GM21390 (cell line): ENCODE measurements around the gene EFNA4.

ENCODE experiments used
- ATAC-seq: cut with Tn5 transposase; IDR thresholded peaks from one replicate; pipeline ENCODE4 v1.9.1; 2021; ENCODE audit not compliant: unreplicated experiment

EFNA4 gene

DNA sequence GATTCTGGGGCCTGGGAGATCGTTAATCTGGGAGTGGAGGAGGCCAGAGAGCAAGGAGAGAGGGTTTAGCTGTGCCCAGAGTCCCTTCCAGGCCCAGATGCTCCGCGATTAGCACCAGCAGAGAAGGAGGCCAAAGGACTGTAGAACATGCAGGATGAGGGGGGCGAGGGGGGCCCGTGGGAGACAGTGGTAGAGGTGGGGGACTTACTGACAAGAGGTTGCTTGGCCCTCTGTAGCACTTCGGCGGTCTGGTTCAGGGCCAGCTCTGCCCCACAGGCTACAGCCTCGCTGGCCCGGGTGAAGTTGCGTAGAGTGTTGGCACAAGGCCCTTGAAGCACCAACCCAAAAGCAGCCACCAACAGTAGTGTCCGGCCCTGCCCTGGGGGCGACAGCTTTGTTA is 30.7 kb upstream of the EFNA4 start:
- no peak for ATAC-seq

DNA sequence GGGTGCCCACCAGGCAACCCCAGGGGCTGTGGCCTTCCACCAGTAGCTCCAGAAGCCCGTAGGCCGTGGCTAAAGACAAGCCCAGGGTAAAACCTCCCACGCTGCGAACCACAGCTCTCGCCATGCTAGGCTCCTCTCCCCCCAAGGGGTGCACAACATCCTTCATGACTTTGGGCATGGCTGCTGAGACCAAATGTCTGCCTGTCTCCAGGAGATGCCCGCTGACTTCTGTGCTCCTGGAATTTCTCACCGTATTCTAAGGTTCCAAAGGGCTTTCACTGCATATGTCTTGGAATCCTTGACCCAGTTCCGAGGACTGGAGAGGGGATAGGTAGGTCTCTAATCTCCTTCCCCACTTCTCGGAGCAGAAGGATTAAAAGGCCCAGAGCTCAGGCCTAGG is 30.0 kb upstream of the EFNA4 start, which contains the start of the genes DCST1 and DCST2:
Gene DCST1 (plus strand): TSS at position 301 of the 400 bp plus-strand sequence. CDS start 213 bp downstream, outside the sequence.
Gene DCST2 (minus strand): TSS at position 258 of the 400 bp plus-strand sequence. CDS start 80 bp downstream, at position 178.
- ATAC-seq, result no peak

DNA sequence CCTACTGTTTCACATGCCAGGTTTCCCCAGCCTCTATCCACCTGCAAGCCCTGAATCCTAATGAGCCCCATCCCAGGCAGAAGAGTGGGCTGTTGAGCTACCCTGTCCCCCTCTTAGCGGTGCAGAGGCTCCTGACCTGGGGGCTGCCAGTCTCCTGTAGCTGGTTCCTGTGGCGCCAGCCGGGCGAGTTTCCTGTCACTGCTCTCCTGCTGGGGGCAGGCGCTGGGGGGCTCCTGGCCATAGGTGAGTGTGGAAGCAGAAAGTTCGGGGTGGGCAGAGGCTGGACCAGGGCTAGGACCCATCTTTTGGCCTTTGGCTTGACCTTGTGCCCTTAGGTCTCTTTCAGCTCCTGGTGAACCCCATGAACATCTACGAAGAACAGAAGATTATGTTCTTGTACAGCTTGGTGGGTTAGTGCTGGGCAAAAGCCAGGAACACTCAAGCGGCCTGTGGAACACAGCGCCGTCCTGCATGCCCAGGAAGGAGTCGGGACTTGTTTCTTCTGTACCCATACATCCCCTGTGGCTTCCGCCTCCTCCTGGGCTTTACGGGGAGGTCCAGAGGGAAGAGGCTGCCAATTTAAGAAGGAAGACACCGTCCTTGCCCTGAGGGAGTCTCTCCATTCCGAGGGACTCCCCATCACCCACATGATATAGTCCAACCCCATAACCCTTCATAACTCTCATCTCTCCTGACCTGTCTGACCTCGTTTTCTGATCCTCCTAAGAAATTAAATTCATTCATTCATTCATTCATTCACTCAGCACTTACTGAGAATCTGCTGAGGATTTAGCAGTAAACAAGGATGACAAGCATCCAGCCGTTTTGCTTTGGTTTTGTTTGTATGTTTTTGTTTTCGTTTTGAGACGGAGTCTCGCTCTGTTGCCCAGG is 29.0 kb upstream of the EFNA4 start:
- ATAC-seq, result no peak

DNA sequence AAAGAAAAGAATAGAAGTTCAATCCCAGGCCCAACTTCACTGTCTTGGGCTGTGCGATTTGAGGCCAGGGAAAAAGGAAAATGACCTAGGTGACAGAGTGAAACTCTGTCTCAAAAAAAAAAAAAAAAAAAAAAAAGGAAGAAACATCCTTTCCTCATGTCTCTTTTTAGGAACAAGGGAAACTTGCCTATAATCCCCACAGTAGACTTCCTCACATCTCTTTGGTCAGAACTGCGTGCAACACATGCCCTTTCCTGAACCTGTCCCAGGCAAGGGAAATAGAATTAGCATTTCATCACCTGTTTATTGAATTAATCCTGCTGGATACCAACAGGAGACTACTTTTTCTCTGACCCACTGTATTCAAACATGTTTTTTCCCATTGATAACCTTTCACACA is 27.6 kb upstream of the EFNA4 start:
- ATAC-seq, result no peak

DNA sequence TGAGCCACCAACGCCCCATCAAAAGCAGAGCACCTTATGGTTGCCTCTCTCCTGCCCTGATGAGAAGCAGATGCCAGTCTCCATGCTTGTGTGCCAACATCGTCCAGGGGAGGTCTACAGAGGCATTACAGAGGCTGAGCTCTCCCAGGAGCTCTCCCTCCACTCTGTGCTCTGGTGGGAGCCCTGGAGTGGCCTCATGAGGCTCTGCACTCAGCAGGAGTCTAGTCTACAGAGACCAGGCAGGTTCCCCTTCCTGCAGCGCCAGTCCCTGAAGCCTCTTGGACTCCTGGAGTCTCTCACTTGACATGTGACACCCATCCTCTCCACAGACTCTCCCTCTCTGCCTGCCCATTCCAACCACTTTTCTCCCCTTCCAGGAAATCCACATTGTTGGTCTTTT is 26.5 kb upstream of the EFNA4 start:
- no peak for ATAC-seq

DNA sequence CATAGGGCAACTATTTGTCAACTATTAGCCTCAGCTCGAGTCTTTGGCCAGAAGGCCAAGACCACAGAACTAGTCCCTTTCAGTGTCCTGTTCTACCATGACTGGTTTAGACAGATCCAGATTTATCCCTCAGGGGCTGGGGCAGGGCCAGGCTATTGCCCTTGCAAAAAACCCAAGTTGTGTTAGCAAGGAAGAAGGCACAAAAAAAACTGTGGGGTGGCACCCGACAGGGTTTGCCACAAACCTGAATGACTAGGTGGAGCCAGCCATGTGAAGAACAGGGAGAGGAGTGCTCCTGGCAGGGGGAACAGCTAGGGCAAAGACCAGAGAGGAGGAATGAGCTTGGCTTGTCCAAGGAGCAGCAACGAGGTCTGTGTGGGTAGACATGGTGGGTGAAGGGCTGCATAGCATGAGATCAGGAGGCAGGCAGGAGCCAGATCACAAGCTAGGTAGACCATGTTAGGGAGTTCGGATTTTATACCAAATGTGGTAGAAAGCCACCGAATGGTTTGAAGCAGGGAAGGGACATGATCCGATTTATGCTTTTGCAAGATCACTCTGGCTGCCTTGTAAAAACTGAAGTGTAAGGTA is 25.6 kb upstream of the EFNA4 start:
- no peak for ATAC-seq

DNA sequence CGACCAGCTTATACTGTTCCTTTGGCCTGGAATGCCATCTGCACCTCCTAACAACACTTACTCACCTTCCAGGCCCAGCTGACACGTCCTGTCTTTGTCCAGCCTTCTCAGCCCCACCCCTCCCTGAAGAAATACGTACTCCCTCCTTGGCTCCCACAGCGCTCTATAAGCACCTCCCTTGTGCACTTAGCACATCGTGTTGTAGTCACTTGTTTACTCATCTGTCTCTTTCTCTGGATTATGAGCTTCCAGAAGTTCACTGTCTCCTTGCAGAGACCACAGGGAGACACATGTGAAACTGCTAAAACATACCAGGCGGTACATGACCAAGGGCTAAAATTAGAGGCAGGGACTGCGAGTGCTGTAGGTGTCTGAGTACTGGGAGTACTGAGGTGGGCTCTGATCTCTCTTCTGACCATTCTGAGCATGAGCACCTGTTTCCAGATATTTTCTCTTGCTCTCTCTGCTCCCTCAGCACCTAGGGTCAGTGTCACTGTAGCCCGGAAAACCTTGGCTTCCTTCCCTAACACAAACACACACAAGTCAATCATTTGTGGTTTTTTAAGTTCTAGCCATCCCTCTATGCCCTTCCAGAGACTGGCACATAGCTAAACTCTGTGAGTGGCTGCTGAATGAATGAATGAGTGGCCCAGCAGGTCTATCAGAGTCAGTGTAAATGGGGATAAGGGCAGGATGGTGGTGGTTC is 24.8 kb upstream of the EFNA4 start:
- ATAC-seq, result no peak

DNA sequence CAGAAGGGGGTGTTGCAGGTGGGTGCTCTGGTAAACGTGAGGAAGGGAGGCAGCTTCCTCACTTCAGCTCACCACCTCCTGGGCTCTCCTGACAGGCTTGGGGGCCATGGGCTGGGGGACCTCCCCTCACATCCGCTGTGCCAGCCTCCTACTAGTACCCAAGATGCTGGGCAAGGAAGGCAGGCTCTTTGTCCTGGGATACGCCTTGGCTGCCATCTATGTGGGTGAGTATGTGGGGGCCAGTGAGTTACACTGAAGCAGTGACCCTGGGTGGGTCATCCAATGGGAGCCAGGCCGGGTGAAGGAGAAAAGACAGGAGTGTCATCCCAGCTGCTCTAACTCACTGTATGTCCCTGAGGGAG is 24.3 kb upstream of the EFNA4 start:
- no peak for ATAC-seq

DNA sequence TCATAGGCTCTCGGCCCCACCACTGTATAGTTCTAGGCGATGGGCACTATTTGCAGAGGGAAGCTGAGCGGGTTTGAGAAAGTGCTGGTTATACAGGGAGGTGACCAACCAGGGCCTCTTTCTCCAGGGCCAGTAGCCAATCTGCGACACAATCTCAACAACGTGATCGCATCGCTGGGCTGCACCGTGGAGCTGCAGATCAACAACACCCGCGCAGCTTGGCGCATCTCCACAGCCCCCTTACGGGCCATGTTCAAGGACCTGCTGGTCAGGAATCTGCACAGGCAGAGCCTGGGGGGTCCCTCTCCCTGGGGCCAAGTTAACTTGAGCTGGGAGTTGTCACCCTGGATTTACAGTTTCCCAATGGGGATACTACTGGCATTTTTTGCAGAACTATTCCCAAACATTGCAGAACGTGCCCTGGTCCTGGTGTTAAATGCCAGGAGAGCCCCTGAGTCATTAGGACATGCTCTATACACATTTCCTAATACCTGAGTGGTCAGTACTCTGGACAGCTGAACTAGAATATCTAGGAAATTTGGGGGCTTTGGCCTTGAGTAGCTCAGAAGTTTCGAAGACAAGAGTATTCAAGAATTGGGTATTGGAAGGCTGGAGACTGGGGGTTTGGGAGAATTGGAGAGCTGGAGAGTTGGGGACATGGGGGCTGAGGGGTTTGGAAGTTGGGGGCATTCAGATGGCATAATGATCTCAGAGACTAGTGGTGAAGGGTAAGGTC is 23.0 kb upstream of the EFNA4 start:
- no peak for ATAC-seq

DNA sequence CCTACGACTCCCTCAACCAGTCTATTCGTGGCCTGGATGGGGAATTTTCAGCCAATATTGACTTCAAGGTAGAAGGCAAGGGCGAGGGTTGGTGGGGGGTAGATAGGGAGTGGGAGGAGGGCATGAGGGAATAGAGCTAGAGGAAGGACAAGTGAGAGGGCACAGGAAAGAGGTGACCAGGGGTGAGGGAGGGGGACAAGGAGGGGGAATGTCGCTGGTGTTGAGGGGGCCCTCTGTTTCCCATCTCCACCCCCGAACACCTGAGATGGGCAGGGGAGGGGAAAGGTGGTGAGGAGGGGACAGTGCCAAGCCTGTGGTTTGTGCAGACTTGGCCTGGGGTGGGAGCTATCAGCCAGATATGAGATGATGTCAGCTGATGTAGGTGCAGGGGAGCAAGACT is 20.8 kb upstream of the EFNA4 start:
- no peak for ATAC-seq

DNA sequence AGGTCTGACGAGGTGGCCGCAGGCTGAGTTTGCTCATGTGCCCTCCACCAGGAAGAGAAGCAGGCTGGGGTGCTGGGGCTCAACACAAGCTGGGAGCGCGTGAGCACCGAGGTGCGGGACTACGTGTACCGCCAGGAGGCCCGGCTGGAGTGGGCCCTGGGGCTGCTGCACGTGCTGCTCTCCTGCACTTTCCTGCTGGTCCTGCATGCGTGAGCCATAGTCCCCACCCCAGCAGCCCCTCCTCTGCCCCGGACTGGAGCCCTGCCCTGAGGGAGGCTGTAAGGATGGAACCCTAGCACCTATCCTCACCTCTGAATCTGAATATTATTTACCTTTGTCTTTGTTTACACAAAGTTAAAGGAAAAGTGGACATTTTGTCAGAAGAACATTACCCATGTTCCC is 20.2 kb upstream of the EFNA4 start:
- ATAC-seq, result no peak

DNA sequence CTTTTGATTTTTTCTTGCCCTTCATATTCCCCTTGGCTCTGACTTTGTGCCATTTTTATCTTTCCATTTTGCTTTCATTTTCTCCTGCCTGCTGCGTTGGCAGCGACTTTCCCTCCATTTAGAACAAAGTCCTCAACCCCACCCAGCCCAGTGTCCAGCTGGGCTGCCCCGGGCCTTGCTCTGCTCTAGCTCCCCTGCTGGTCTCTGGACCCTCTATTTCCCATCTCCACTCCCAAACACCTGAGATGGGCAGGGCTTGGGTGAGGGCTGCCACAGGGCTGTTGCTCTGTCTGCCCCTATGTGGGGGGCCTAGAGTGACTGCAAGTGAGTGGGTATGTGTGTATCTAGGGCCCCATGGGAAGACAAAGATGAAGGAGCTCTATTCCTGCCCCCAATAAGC is 19.7 kb upstream of the EFNA4 start:
- no peak for ATAC-seq

DNA sequence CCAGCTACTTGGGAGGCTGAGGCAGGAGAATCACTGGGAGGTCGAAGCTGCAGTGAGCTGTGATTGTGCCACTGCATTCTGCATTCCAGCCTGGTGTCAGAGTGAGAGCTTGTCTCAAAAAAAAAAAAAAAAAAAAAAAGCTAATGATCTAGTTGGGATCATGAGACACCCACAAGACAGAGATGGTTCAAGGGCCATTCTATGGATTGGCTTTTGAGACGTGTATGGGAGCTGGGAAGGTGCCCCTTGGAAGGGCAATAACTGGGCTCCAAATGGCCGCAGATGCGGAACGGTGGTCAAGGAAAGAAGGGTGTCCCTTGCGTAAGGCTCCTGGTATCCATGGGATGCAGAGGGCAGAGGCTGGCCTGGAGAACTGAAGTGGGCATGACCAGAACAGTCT is 19.2 kb upstream of the EFNA4 start:
- no peak for ATAC-seq

DNA sequence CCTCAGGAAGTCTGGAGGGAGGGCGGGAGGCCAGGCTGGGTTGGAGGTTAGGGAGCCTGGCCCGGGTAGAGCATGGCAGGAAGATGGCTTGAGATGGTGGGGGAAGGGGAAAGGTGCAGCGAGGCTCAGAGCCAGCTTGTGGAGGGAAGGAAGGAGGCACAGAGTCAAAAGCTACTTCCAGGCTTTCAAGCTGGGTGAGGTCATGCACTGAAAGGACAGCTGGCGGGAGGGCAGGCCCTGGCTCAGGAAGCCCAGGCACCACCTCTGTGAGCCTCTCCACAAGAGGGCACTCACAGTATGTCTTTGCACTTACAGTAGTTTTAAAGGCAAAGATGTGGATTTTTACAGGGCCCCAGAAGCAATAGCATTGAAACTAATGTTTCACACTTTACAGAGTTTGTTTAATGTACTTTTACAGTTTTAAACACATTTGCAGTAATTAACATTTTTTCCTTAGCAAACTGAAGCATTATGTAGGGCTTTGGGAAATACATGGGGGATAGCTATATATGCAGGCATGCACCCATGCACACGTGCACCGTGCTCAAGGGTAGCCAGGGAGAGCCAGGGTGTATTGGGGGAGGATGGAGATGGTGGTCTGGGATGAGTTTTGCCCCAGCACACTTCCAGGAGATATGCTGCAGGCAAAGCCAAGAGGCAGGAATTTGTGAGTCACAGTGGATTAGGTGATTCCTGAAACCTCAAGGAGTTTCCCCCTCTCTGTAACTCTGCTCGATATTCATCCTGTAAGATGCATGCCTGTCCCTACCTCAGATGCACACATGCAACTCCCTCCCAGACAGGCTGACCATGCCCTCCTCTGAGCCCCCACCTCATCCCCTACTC is 18.5 kb upstream of the EFNA4 start:
- no peak for ATAC-seq

DNA sequence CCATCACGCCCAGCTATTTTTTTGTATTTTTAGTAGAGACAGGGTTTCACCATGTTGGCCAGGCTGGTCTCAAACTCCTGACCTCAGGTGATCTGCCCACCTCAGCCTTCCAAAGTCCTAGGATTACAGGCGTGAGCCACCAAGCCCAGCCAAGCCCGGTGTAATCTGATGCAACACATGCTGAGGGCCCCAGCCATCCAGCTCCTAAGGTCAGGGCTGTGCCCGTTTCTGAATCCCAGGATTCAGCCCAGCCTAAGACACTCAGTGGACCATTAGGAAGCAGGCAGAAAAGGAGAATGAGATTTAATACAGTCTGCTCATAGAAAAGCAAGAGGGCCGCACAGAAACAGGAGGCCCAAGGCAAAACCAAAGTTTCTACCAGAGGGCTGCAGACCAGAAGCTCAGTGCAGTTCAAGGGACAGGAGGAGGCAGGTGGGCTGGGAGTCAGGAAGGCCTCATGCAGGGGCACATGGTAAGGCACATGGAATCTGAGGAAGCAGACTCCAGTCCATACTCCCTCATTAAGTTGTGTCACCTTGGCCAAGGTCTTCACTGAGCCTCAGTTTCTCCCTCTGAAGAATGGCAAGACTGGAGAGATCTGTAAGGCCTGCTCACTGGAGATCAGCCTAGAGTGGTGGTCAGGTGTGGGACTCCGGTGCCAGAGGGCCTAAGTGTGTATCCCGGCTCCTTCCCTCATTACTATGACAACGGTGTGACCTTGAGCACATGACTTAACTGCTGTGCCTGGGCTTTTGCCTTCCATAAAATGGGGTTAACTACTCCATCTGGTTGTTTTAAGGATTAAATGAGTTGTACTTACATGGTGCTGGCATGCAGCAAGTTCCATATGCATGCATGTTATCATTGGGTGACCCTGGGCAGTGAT is 14.8 kb upstream of the EFNA4 start:
- no peak for ATAC-seq

DNA sequence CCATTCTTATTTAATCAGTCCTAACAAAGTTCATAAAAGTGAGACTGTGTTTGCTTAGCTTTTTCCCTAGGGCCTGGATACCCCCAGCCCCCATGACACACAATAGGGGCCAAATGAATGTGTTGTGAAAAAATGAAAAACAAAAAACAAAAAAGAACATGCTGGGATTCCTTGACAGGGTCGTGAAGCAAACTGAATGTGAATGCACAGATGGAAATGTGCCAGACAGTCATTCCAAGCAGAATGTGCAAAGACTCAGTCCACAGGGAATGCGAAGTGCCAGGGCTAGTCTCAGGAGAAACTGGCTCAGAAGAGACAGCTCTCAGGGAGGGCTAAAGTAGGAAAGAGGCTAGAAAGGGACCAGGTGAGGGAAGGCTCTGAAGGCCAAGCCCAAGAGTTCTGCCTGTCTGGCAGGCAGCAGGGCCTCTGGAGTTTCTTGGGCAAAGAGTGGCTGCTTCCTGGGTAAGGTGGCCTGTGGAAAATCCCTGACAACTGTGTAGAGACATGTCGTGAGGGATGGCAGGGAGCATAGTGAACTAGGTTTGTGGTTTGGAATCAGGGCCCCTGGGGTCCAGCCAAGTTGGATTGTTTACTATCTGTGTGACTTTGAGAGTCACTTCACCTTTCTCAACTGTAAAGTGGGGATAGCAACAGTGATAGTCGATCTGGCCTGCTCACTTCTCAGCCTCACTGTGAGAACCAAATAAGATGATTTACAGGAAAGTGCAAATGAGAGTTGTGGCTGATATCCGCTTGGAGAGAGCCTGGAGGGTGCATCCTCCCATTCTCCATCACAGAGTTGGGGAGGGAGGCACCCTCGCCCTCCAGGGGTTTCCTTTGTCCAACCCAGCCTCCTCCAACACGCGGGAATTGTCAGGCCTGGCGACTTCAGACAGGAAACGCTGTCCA is 13.6 kb upstream of the EFNA4 start:
- no peak for ATAC-seq

DNA sequence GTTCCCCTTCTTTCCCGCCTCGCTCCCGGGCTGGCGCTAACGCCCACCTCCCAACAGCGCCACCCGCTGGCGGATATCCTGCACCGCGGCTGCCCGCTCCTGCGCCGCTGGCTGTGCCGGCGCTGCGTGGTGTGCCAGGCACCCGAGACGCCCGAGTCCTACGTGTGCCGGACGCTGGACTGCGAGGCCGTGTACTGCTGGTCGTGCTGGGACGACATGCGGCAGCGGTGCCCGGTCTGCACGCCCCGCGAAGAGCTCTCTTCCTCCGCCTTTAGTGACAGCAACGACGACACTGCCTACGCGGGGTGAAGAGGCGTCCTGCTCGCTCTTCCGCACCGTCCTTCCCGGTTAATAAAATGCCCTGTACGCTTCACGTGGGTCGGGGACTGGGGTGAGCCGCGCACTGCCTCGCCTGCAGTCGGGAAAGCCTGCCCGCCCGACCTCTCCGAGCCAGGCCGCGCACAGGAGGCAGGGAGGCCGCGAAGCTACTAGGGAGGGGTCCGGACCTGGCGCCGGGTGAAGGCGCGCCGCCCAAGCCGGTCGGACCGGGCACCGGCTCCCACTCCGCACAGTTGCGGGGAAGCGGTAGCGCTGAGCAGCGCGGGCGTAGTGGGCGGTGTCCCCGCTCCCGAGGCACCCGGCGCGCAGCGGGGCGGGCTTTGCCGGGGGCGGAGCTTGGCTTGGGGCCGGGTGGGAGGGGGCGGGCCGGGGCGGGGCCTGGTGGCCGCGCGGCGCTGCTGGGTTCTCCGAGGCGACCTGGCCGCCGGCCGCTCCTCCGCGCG is 12.8 kb upstream of the EFNA4 start, which contains the start of gene ADAM15:
Gene ADAM15 (plus strand): TSS at position 757 of the 782 bp plus-strand sequence. CDS start 71 bp downstream, outside the sequence.
- peak; percentile 64 for ATAC-seq
